Measurements from ENCODE around the gene NF1. TPM values are rescaled to one million over a fixed set of nuclear protein-coding genes. Genes with fewer than 3 reads are reported as not detected.

The NF1 gene
- total and polyA plus RNA-seq, 2 of the 13 experiments (the other 11 are each of a cell fraction or from before 2014, with no cell fraction given): 21.5 to 26.5 TPM

DNA sequence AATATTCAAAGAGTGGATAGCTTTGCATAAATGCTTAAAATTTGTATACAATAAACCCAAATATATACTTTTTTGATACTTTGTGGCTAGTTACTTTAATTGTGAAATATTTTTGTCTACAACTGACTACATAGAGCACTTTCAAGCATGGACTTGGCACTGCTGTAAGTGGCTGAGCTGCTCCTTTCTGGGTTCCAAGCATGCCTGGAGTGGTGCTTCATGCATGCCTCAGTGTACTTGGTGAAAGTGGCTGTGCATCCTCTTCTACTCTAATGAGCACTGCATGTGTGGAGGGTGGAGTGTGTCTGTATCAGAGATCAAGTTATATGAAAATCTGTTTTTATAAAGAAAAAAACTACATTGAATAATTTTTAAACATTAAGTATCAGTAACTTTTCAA lies 108.2 kb downstream of the NF1 start:
- no TSS peak for BruUV-seq (replicated peaks)
- H3K27me3 ChIP-seq (ENCODE audit: control insufficient read depth in 1 of 2, insufficient read depth in 2 of 2, low read length in 2 of 2): no peaks in the 10 kb centered on the region
- no peak overlapping the region for H3K4me3 ChIP-seq (replicated peaks in 1 of 3; ENCODE audit: insufficient read depth in 1 of 3, low read depth in 2 of 3, low read length in 3 of 3)
- H3K4me1 ChIP-seq (ENCODE audit: insufficient read depth, low read length): no peaks in the 10 kb centered on the region
- no peak overlapping the region for H3K4me2 ChIP-seq (ENCODE audit: low read depth, low read length)
- ChIA-PET CTCF (ENCODE audit: low intra/inter-chr PET ratio, low total read pairs) (no interaction called here), POLR2A (no interaction called here)
- H4K20me1 ChIP-seq (ENCODE audit: insufficient read depth, low read length): no peaks in the 10 kb centered on the region
- H3K27ac ChIP-seq (ENCODE audit: extremely low read length, insufficient read depth, low read length): no peak overlapping the region
- H2AFZ ChIP-seq (ENCODE audit: low read length): no peak overlapping the region
- H3K36me3 ChIP-seq (replicated peaks in 1 of 2; ENCODE audit: control insufficient read depth in 1 of 2, insufficient read depth in 2 of 2, low read length in 2 of 2): peaks cover 2 to 19% of the 10 kb centered on the region in 2 experiments; a peak in 4 of 5 replicates
- no peaks in the 10 kb centered on the region for H3K79me2 ChIP-seq (ENCODE audit: insufficient read depth, low read length)
- H3K9me3 ChIP-seq (ENCODE audit: low read length): no peaks in the 10 kb centered on the region
- intact Hi-C loops (cut with micrococcal nuclease; ENCODE audit: unreplicated experiment) (no loop called here), in situ Hi-C loops (cut with HindIII; ENCODE audit: extremely low pct_ligation_motif_present, low pct_unique_long_range_greater_than_20kb) (no loop called here)
- TF ChIP-seq ZBTB42 (CRISPR knock-in tag; IDR thresholded peaks at IDR 0.05): no peak
- no peak for TF ChIP-seq ZNF570 (CRISPR knock-in tag; IDR thresholded peaks at IDR 0.05; ENCODE audit: borderline replicate concordance)
- TF ChIP-seq SRF (IDR thresholded peaks at IDR 0.05; ENCODE audit: low read depth, low read length): no peak
- TF ChIP-seq IKZF4 (CRISPR knock-in tag; IDR thresholded peaks at IDR 0.05; ENCODE audit: borderline replicate concordance, low read depth, not compliant biosample characterization): no peak
- TF ChIP-seq, protein P1, sequence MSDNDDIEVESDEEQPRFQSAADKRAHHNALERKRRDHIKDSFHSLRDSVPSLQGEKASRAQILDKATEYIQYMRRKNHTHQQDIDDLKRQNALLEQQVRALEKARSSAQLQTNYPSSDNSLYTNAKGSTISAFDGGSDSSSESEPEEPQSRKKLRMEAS (IDR thresholded peaks at IDR 0.05): no peak
- TF ChIP-seq PTBP1 (IDR thresholded peaks at IDR 0.05; ENCODE audit: low read depth, low read length, poor library complexity, severe bottlenecking): no peak
- no peak for TF ChIP-seq BCL6 (CRISPR knock-in tag; IDR thresholded peaks at IDR 0.05)
- no peak for TF ChIP-seq ZNF326 (CRISPR knock-in tag; IDR thresholded peaks at IDR 0.05; ENCODE audit: borderline replicate concordance)
- no peak for ATAC-seq
- no peak for DNase-seq (ENCODE audit: low spot score)
- no peak for FAIRE-seq
- H3K9ac ChIP-seq (ENCODE audit: insufficient read depth, low read depth, low read length): no peak overlapping the region

DNA sequence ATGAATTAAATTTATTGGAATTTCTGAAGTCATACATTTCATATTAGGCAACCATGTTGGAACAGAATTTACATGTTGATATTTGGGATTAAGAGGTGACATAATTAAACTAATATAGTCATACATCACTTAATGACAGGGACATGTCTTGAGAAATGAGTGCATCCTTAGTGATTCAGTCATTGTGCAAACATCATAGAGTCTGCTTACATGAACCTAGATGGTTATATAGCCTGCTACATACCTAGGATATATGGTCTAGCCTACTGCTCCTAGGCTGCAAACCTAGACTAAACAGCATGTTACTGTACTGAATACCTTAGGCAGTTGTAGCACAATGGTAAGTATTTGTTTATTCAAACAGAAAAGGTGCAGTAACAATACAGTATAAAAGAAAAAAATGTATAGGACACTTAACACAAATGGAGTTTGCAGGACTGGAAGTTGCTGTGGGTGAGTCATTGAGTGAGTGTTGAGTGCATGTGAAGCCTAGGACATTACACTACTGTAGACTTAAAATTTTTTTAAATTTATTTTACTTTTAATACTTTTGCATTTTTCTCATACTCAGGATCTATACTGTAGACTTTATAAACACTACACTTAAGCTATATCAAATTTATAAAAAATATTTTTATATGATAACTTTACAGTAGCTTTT lies 116.7 kb downstream of the NF1 start:
- ATAC-seq: no peak
- Histone ChIP-seq H2AFZ (ENCODE audit: low read length) (no peak overlapping the region), H3K4me3 (replicated peaks in 1 of 3; ENCODE audit: insufficient read depth in 1 of 3, low read depth in 2 of 3, low read length in 3 of 3) (no peak overlapping the region), H3K4me2 (ENCODE audit: low read depth, low read length) (no peak overlapping the region), H3K4me1 (ENCODE audit: insufficient read depth, low read length) (no peaks in the 10 kb centered on the region), H3K36me3 (replicated peaks in 1 of 2; ENCODE audit: control insufficient read depth in 1 of 2, insufficient read depth in 2 of 2, low read length in 2 of 2) (peaks cover 2 to 22% of the 10 kb centered on the region in 2 experiments; a peak in 4 of 5 replicates), H3K27ac (ENCODE audit: extremely low read length, insufficient read depth, low read length) (no peak overlapping the region), H3K79me2 (ENCODE audit: insufficient read depth, low read length) (no peaks in the 10 kb centered on the region), H3K9ac (ENCODE audit: insufficient read depth, low read depth, low read length) (no peak overlapping the region), H3K27me3 (ENCODE audit: control insufficient read depth in 1 of 2, insufficient read depth in 2 of 2, low read length in 2 of 2) (no peaks in the 10 kb centered on the region), H4K20me1 (ENCODE audit: insufficient read depth, low read length) (no peaks in the 10 kb centered on the region), H3K9me3 (ENCODE audit: low read length) (no peaks in the 10 kb centered on the region)
- ChIA-PET POLR2A (no interaction called here), CTCF (ENCODE audit: low intra/inter-chr PET ratio, low total read pairs) (no interaction called here)
- BruUV-seq (replicated peaks): no TSS peak
- DNase-seq (ENCODE audit: low spot score): no peak
- FAIRE-seq: no peak
- in situ Hi-C loops (cut with HindIII; ENCODE audit: extremely low pct_ligation_motif_present, low pct_unique_long_range_greater_than_20kb): no loop called here
- intact Hi-C loops (cut with micrococcal nuclease; ENCODE audit: unreplicated experiment): no loop called here
- TF ChIP-seq XBP1 (CRISPR knock-in tag; IDR thresholded peaks at IDR 0.05) (no peak), ZBTB7A (CRISPR knock-in tag; IDR thresholded peaks at IDR 0.05) (no peak), ZNF3 (CRISPR knock-in tag; IDR thresholded peaks at IDR 0.05) (no peak), KDM5B (CRISPR knock-in tag; IDR thresholded peaks at IDR 0.05; ENCODE audit: borderline replicate concordance) (no peak), ZEB1 (IDR thresholded peaks at IDR 0.05; ENCODE audit: insufficient replicate concordance, low read depth) (no peak), ZNF747 (CRISPR knock-in tag; IDR thresholded peaks at IDR 0.05; ENCODE audit: borderline replicate concordance) (no peak), NFIB (CRISPR knock-in tag; IDR thresholded peaks at IDR 0.05; ENCODE audit: borderline replicate concordance) (no peak), ZNF12 (CRISPR knock-in tag; IDR thresholded peaks at IDR 0.05) (no peak), HMG20A (CRISPR knock-in tag; IDR thresholded peaks at IDR 0.05; ENCODE audit: borderline replicate concordance) (no peak), SALL1 (CRISPR knock-in tag; IDR thresholded peaks at IDR 0.05) (no peak), ZNF766 (CRISPR knock-in tag; IDR thresholded peaks at IDR 0.05; ENCODE audit: borderline replicate concordance) (no peak), PHB2 (IDR thresholded peaks at IDR 0.05; ENCODE audit: partially characterized antibody) (no peak)
- TF ChIP-seq, protein P2, sequence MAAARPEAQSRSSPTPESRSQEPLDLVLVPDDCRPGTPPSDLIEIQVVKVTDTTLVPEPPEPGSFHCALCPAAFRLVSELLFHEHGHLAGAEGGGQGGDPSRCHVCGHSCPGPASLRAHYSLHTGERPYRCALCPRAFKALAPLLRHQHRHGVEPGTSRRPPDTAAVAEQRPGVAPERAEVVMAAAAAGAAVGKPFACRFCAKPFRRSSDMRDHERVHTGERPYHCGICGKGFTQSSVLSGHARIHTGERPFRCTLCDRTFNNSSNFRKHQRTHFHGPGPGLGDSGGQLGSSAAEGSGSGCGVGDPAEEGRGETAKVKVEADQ (CRISPR knock-in tag; IDR thresholded peaks at IDR 0.05; ENCODE audit: borderline replicate concordance): no peak
